ENCODE results near the gene CD40. TPM values are rescaled to one million over a fixed set of nuclear protein-coding genes. Genes with fewer than 3 reads are reported as not detected.

The CD40 gene
- total RNA-seq, 1 donor from 2014 or later: 1.5 TPM

GRCh38 chr20:46119547-46119946, 1.4 kb downstream of the CD40 start:
- TF ChIP-seq CTCF (conservative IDR thresholded peaks at IDR 0.05): no peak
- Mint-ChIP-seq H3K36me3 (no peaks in the 10 kb centered on the region), H3K4me1 (ENCODE audit: unreplicated experiment) (no peaks in the 10 kb centered on the region), H3K9me3 (no peaks in the 10 kb centered on the region), H3K27me3 (peaks cover 67% of the 10 kb centered on the region), H3K4me3 (no peak overlapping the region), H3K27ac (no peak overlapping the region)
- no peak for DNase-seq (ENCODE audit: extremely low spot score, unreplicated experiment)

- Mint-ChIP-seq H3K4me1 (ENCODE audit: unreplicated experiment) (no peaks in the 10 kb centered on the region), H3K9me3 (no peaks in the 10 kb centered on the region)
These were observed 2.0 kb downstream of the CD40 start for GRCh38 chr20:46120136-46120535.

GRCh38 chr20:46121184-46121930, 3.2 kb downstream of the CD40 start:
- Mint-ChIP-seq H3K36me3 (no peaks in the 10 kb centered on the region), H3K9me3 (no peaks in the 10 kb centered on the region), H3K27me3 (peaks cover 56% of the 10 kb centered on the region), H3K27ac (no peak overlapping the region), H3K4me1 (ENCODE audit: unreplicated experiment) (no peaks in the 10 kb centered on the region), H3K4me3 (no peak overlapping the region)
- DNase-seq (ENCODE audit: extremely low spot score, unreplicated experiment): no peak
- TF ChIP-seq CTCF (conservative IDR thresholded peaks at IDR 0.05): no peak

More at GRCh38 chr20:46120136-46120535, 2.0 kb downstream of the CD40 start:
- Mint-ChIP-seq H3K36me3 (no peaks in the 10 kb centered on the region), H3K27ac (no peak overlapping the region), H3K4me3 (no peak overlapping the region), H3K27me3 (peaks cover 63% of the 10 kb centered on the region)
- DNase-seq (ENCODE audit: extremely low spot score, unreplicated experiment): no peak
- no peak for TF ChIP-seq CTCF (conservative IDR thresholded peaks at IDR 0.05)

GRCh38 chr20:46122071-46122470, 4.0 kb downstream of the CD40 start:
- H3K27me3 Mint-ChIP-seq: peaks cover 60% of the 10 kb centered on the region
- no peaks in the 10 kb centered on the region for H3K4me1 Mint-ChIP-seq (ENCODE audit: unreplicated experiment)
- no peak overlapping the region for H3K4me3 Mint-ChIP-seq
- TF ChIP-seq CTCF (conservative IDR thresholded peaks at IDR 0.05): no peak
- no peak overlapping the region for H3K27ac Mint-ChIP-seq
- H3K36me3 Mint-ChIP-seq: no peaks in the 10 kb centered on the region
- no peak for DNase-seq (ENCODE audit: extremely low spot score, unreplicated experiment)
- no peaks in the 10 kb centered on the region for H3K9me3 Mint-ChIP-seq

- Mint-ChIP-seq H3K4me3 (no peak overlapping the region), H3K27ac (no peak overlapping the region), H3K9me3 (no peaks in the 10 kb centered on the region), H3K36me3 (no peaks in the 10 kb centered on the region), H3K4me1 (ENCODE audit: unreplicated experiment) (no peaks in the 10 kb centered on the region), H3K27me3 (peaks cover 61% of the 10 kb centered on the region)
- TF ChIP-seq CTCF (conservative IDR thresholded peaks at IDR 0.05): no peak
- no peak for DNase-seq (ENCODE audit: extremely low spot score, unreplicated experiment)
These were observed 4.7 kb downstream of the CD40 start for GRCh38 chr20:46122516-46123481.
